Mesenchymal stem cell (in vitro differentiated cells and primary cell): ENCODE data around the gene AMMECR1.
A peak's percentile ranks its signal among the peaks of the same experiment; 100 is the strongest.

Source experiments
- DNase-seq: peaks from one replicate; pipeline ENCODE4 v3.0.0-alpha.2; 2013
- H2AFZ ChIP-seq: one replicate; pipeline ENCODE4 v1.6.1; 2013; ENCODE audit warnings: low read depth, mild to moderate bottlenecking, control low read depth, inconsistent platforms, low read length, moderate library complexity
- H2AK5ac ChIP-seq: 2 replicates; pipeline ENCODE4 v1.6.1; 2013; ENCODE audit warnings: low read length, moderate library complexity, mild to moderate bottlenecking, inconsistent platforms; ENCODE audit not compliant: severe bottlenecking
- H2BK120ac ChIP-seq: one replicate; pipeline ENCODE4 v1.6.1; 2013; ENCODE audit warnings: low read depth, mild to moderate bottlenecking, inconsistent platforms, low read length, moderate library complexity
- H2BK12ac ChIP-seq, 2 experiments: one replicate each; pipeline ENCODE4 v1.6.1; 2013; ENCODE audit warnings: inconsistent platforms in 2 of 2, low read length in 2 of 2, mild to moderate bottlenecking in 2 of 2, moderate library complexity in 2 of 2, control low read depth in 1 of 2
- H2BK15ac ChIP-seq: one replicate; pipeline ENCODE4 v1.6.1; 2013; ENCODE audit warnings: mild to moderate bottlenecking, low read depth, inconsistent platforms; ENCODE audit not compliant: poor library complexity, severe bottlenecking
- H2BK5ac ChIP-seq: 2 replicates; pipeline ENCODE4 v1.6.1; 2013; ENCODE audit warnings: low read depth, mild to moderate bottlenecking, low read length, control low read depth, inconsistent platforms; ENCODE audit not compliant: poor library complexity, severe bottlenecking
- H3K14ac ChIP-seq, 2 experiments: one replicate each; pipeline ENCODE4 v1.6.1; 2013; ENCODE audit warnings: inconsistent platforms in 2 of 2, low read length in 2 of 2, control low read depth in 1 of 2, mild to moderate bottlenecking in 1 of 2, moderate library complexity in 1 of 2
- H3K18ac ChIP-seq, 2 experiments: one replicate each; pipeline ENCODE4 v1.6.1; 2013; ENCODE audit warnings: inconsistent platforms in 2 of 2, low read length in 2 of 2, control low read depth in 1 of 2, low read depth in 1 of 2, mild to moderate bottlenecking in 1 of 2
- H3K23ac ChIP-seq, 2 experiments: one replicate each; pipeline ENCODE4 v1.6.1; 2013; ENCODE audit warnings: inconsistent platforms in 2 of 2, low read length in 2 of 2, mild to moderate bottlenecking in 2 of 2, moderate library complexity in 2 of 2, control low read depth in 1 of 2
- H3K27ac ChIP-seq: 2 replicates; pipeline ENCODE4 v1.5.1; 2013; ENCODE audit warnings: mild to moderate bottlenecking, moderate library complexity, low read length, control low read depth, inconsistent platforms; ENCODE audit not compliant: poor library complexity, severe bottlenecking
- H3K27me3 ChIP-seq, 2 experiments: 2 replicates each; pipeline versions ENCODE4 v1.6.1 to v1.7.0; 2013; ENCODE audit warnings: low read length in 2 of 2, mild to moderate bottlenecking in 2 of 2, moderate library complexity in 2 of 2, control low read depth in 1 of 2, inconsistent platforms in 1 of 2; ENCODE audit not compliant: control insufficient read depth in 1 of 2, insufficient read depth in 1 of 2
- H3K36me3 ChIP-seq, 2 experiments: 2 replicates each; pipeline versions ENCODE4 v1.6.1 to v1.7.0; 2013; ENCODE audit warnings: low read length in 2 of 2, control low read depth in 1 of 2, inconsistent platforms in 1 of 2, low read depth in 1 of 2, mild to moderate bottlenecking in 1 of 2; ENCODE audit not compliant: insufficient read depth in 2 of 2, control insufficient read depth in 1 of 2
- H3K4ac ChIP-seq, 2 experiments: one replicate each; pipeline ENCODE4 v1.6.1; 2013; ENCODE audit warnings: inconsistent platforms in 2 of 2, low read length in 2 of 2, mild to moderate bottlenecking in 2 of 2, moderate library complexity in 2 of 2, control low read depth in 1 of 2, low read depth in 1 of 2
- H3K4me1 ChIP-seq: 2 replicates; pipeline ENCODE4 v1.6.1; 2013; ENCODE audit warnings: low read depth, low read length, control low read depth; ENCODE audit not compliant: control insufficient read depth, insufficient read depth
- H3K4me2 ChIP-seq: 2 replicates; pipeline ENCODE4 v1.6.1; 2013; ENCODE audit warnings: low read length, mild to moderate bottlenecking, inconsistent platforms; ENCODE audit not compliant: poor library complexity, severe bottlenecking
- H3K4me3 ChIP-seq, 2 experiments: 2 replicates each; pipeline versions ENCODE4 v1.5.1 to v1.7.0; 2013; ENCODE audit warnings: low read length in 2 of 2, mild to moderate bottlenecking in 2 of 2, control low read depth in 1 of 2, low read depth in 1 of 2; ENCODE audit not compliant: insufficient read depth in 1 of 2
- H3K79me1 ChIP-seq: replicated peaks from 2 replicates; pipeline ENCODE4 v1.6.1; 2013; ENCODE audit warnings: mild to moderate bottlenecking, control low read depth, low read length, inconsistent platforms; ENCODE audit not compliant: poor library complexity, severe bottlenecking
- H3K9ac ChIP-seq: 2 replicates; pipeline ENCODE4 v1.7.0; 2013; ENCODE audit warnings: mild to moderate bottlenecking, low read length, moderate library complexity
- H3K9me3 ChIP-seq: 2 replicates; pipeline ENCODE4 v1.7.0; 2013; ENCODE audit warnings: mild to moderate bottlenecking, low read length; ENCODE audit not compliant: control insufficient read depth
- H4K8ac ChIP-seq: one replicate; pipeline ENCODE4 v1.6.1; 2013; ENCODE audit warnings: inconsistent platforms, mild to moderate bottlenecking, low read length, moderate library complexity
- H4K91ac ChIP-seq: one replicate; pipeline ENCODE4 v1.6.1; 2013; ENCODE audit warnings: mild to moderate bottlenecking, low read length, inconsistent platforms
- WGBS: methylation state at CpG from one replicate; pipeline ENCODE4 v1.1.7; 2013; ENCODE audit warnings: mixed read lengths; 5-methylcytosine and 5-hydroxymethylcytosine counted together

The AMMECR1 gene

GRCh38 chrX:110194977-110195376 is 122.9 kb downstream of the AMMECR1 start:
- Histone ChIP-seq H2BK5ac (no peak overlapping the region), H4K91ac (no peak overlapping the region), H3K27me3 (peaks cover 0 to 32% of the 10 kb centered on the region in 2 experiments), H3K36me3 (peaks cover 0 to 36% of the 10 kb centered on the region in 2 experiments), H3K9me3 (no peaks in the 10 kb centered on the region), H3K23ac (no peak overlapping the region), H2BK12ac (no peak overlapping the region), H4K8ac (no peak overlapping the region), H3K27ac (no peak overlapping the region), H2BK15ac (no peak overlapping the region), H3K4ac (no peak overlapping the region), H2AFZ (no peak overlapping the region), H3K4me1 (no peaks in the 10 kb centered on the region), H3K18ac (peak overlapping the region in 1 of 2 experiments; percentile 21), H2BK120ac (no peak overlapping the region), H3K14ac (no peak overlapping the region), H3K4me2 (no peak overlapping the region), H3K79me1 (peaks cover 2% of the 10 kb centered on the region), H2AK5ac (no peak overlapping the region), H3K4me3 (no peak overlapping the region), H3K9ac (no peak overlapping the region)
- no peak for DNase-seq
- WGBS = 43% methylated on average over 2 of the region's 3 CpGs

GRCh38 chrX:110192516-110192915 is 125.4 kb downstream of the AMMECR1 start:
- Histone ChIP-seq H4K8ac (no peak overlapping the region), H3K9ac (no peak overlapping the region), H2BK120ac (no peak overlapping the region), H2BK15ac (no peak overlapping the region), H3K27ac (no peak overlapping the region), H2AK5ac (no peak overlapping the region), H3K36me3 (peaks cover 0 to 12% of the 10 kb centered on the region in 2 experiments), H3K4me2 (no peak overlapping the region), H3K23ac (no peak overlapping the region), H3K9me3 (no peaks in the 10 kb centered on the region), H3K4me3 (no peak overlapping the region), H2BK5ac (no peak overlapping the region), H3K27me3 (peaks cover 0 to 25% of the 10 kb centered on the region in 2 experiments), H4K91ac (no peak overlapping the region), H2AFZ (no peak overlapping the region), H3K4ac (no peak overlapping the region), H3K14ac (no peak overlapping the region), H3K4me1 (no peaks in the 10 kb centered on the region), H3K18ac (peak overlapping the region in 1 of 2 experiments; percentile 11), H2BK12ac (no peak overlapping the region), H3K79me1 (no peaks in the 10 kb centered on the region)
- no peak for DNase-seq
- 100% methylated on average over 3 of the region's 4 CpGs for WGBS

GRCh38 chrX:110188701-110189558 is 129.0 kb downstream of the AMMECR1 start:
- no peak overlapping the region for H4K91ac ChIP-seq
- H2AK5ac ChIP-seq = no peak overlapping the region
- H3K36me3 ChIP-seq = peaks cover 0 to 4% of the 10 kb centered on the region in 2 experiments
- no peak overlapping the region for H2BK120ac ChIP-seq
- no peak overlapping the region for H3K9ac ChIP-seq
- peaks cover 0 to 21% of the 10 kb centered on the region in 2 experiments for H3K27me3 ChIP-seq
- no peak overlapping the region for H2BK12ac ChIP-seq
- no peak overlapping the region for H3K14ac ChIP-seq
- H3K9me3 ChIP-seq = peaks cover 4% of the 10 kb centered on the region
- DNase-seq = peak; percentile 79
- H2BK5ac ChIP-seq = no peak overlapping the region
- H3K27ac ChIP-seq = no peak overlapping the region
- H3K23ac ChIP-seq = no peak overlapping the region
- H3K4ac ChIP-seq = no peak overlapping the region
- H3K4me1 ChIP-seq = no peaks in the 10 kb centered on the region
- no peak overlapping the region for H3K4me3 ChIP-seq
- no peak overlapping the region for H2AFZ ChIP-seq
- no peak overlapping the region for H4K8ac ChIP-seq
- WGBS = no CpG with 5 or more reads among the region's 4 CpGs
- H3K18ac ChIP-seq = peak overlapping the region in 1 of 2 experiments; percentile 21
- H3K4me2 ChIP-seq = no peak overlapping the region
- no peaks in the 10 kb centered on the region for H3K79me1 ChIP-seq
- H2BK15ac ChIP-seq = no peak overlapping the region

GRCh38 chrX:110183314-110183713 is 134.6 kb downstream of the AMMECR1 start:
- Histone ChIP-seq H3K4ac (no peak overlapping the region), H3K27ac (no peak overlapping the region), H2BK5ac (no peak overlapping the region), H3K9ac (no peak overlapping the region), H3K18ac (no peak overlapping the region), H3K23ac (no peak overlapping the region), H2AFZ (no peak overlapping the region), H2BK120ac (no peak overlapping the region), H3K9me3 (peaks cover 4% of the 10 kb centered on the region), H4K91ac (no peak overlapping the region), H3K4me2 (no peak overlapping the region), H2AK5ac (no peak overlapping the region), H3K79me1 (peaks cover 6% of the 10 kb centered on the region), H3K4me3 (no peak overlapping the region), H3K27me3 (peaks cover 0 to 16% of the 10 kb centered on the region in 2 experiments), H2BK15ac (no peak overlapping the region), H4K8ac (no peak overlapping the region), H3K14ac (no peak overlapping the region), H2BK12ac (no peak overlapping the region), H3K36me3 (no peaks in the 10 kb centered on the region), H3K4me1 (peaks cover 22% of the 10 kb centered on the region)
- WGBS = 100% methylated on average over 2 of the region's 2 CpGs
- no peak for DNase-seq
